ENCODE measurements around the gene MAGED2.

- TF ChIP-seq, protein P1, sequence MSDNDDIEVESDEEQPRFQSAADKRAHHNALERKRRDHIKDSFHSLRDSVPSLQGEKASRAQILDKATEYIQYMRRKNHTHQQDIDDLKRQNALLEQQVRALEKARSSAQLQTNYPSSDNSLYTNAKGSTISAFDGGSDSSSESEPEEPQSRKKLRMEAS (CRISPR knock-in tag; IDR thresholded peaks at IDR 0.05) = no peak
- no peak for TF ChIP-seq SP1 (CRISPR knock-in tag; conservative IDR thresholded peaks at IDR 0.05)
- TF ChIP-seq, protein P2, sequence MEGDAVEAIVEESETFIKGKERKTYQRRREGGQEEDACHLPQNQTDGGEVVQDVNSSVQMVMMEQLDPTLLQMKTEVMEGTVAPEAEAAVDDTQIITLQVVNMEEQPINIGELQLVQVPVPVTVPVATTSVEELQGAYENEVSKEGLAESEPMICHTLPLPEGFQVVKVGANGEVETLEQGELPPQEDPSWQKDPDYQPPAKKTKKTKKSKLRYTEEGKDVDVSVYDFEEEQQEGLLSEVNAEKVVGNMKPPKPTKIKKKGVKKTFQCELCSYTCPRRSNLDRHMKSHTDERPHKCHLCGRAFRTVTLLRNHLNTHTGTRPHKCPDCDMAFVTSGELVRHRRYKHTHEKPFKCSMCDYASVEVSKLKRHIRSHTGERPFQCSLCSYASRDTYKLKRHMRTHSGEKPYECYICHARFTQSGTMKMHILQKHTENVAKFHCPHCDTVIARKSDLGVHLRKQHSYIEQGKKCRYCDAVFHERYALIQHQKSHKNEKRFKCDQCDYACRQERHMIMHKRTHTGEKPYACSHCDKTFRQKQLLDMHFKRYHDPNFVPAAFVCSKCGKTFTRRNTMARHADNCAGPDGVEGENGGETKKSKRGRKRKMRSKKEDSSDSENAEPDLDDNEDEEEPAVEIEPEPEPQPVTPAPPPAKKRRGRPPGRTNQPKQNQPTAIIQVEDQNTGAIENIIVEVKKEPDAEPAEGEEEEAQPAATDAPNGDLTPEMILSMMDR (IDR thresholded peaks at IDR 0.05) = no peak
- no peak for TF ChIP-seq ZBTB21 (CRISPR knock-in tag; IDR thresholded peaks at IDR 0.05; ENCODE audit: borderline replicate concordance)
- TF ChIP-seq NFYB (CRISPR knock-in tag; conservative IDR thresholded peaks at IDR 0.05; ENCODE audit: low read depth) = no peak
- TF ChIP-seq HMGXB4 (CRISPR knock-in tag; IDR thresholded peaks at IDR 0.05) = no peak
- no peak for TF ChIP-seq NFE2L1 (CRISPR knock-in tag; IDR thresholded peaks at IDR 0.05)
Observed at GRCh38 chrX:54799046-54799445, 8.5 kb upstream of the MAGED2 start.

Data from WTC11 (cell line).